GM23338 (cell line): ENCODE data around the gene ANTXR1. TPM values are rescaled to one million over a fixed set of nuclear protein-coding genes. Genes with fewer than 3 reads are reported as not detected.

ENCODE experiments used
- ATAC-seq: fragments of 200-7000 bp; cut with Tn5 transposase; 3 replicates; pipeline ENCODE4 v1.9.1; 2020
- DNase-seq: peaks from one replicate; pipeline ENCODE4 v3.0.0-alpha.2; 2015; ENCODE audit warnings: low spot score
- H2AFZ ChIP-seq: fragments of 200-600 bp; sonication (generic); 2 replicates; pipeline ENCODE4 v1.8.0; 2016; ENCODE audit warnings: antibody characterized with exemption, mild to moderate bottlenecking, moderate library complexity
- H3F3A ChIP-seq: fragments of 200-600 bp; sonication (generic); replicated peaks from 2 replicates; pipeline ENCODE4 v1.8.0; 2017; ENCODE audit warnings: antibody characterized with exemption, mixed run types, low read depth
- H3K27ac ChIP-seq: fragments of 200-600 bp; sonication (generic); 2 replicates; pipeline ENCODE4 v1.6.1; 2016; ENCODE audit warnings: low read depth
- H3K27me3 ChIP-seq: fragments of 200-600 bp; sonication (generic); 2 replicates; pipeline ENCODE4 v1.8.0; 2016; ENCODE audit warnings: mild to moderate bottlenecking, mixed run types, moderate library complexity; ENCODE audit not compliant: insufficient read depth
- H3K36me3 ChIP-seq: fragments of 200-600 bp; sonication (generic); 2 replicates; pipeline ENCODE4 v1.8.0; 2016; ENCODE audit warnings: mild to moderate bottlenecking; ENCODE audit not compliant: insufficient read depth
- H3K4me1 ChIP-seq: fragments of 200-600 bp; sonication (generic); 2 replicates; pipeline ENCODE4 v1.8.0; 2016; ENCODE audit warnings: mild to moderate bottlenecking, moderate library complexity; ENCODE audit not compliant: insufficient read depth
- H3K4me2 ChIP-seq: fragments of 200-600 bp; sonication (generic); 2 replicates; pipeline ENCODE4 v1.7.1; 2017; ENCODE audit warnings: mixed run types
- H3K4me3 ChIP-seq: fragments of 200-600 bp; sonication (generic); 2 replicates; pipeline ENCODE4 v1.6.1; 2016; ENCODE audit warnings: mixed run types
- H3K79me2 ChIP-seq: fragments of 200-600 bp; sonication (generic); replicated peaks from 2 replicates; pipeline ENCODE4 v1.8.0; 2017; ENCODE audit warnings: mild to moderate bottlenecking; ENCODE audit not compliant: insufficient read depth
- H3K9me2 ChIP-seq: fragments of 200-600 bp; sonication (generic); 2 replicates; pipeline ENCODE4 v1.8.0; 2017; ENCODE audit not compliant: insufficient read depth
- H4K20me1 ChIP-seq: fragments of 200-600 bp; sonication (generic); replicated peaks from 2 replicates; pipeline ENCODE4 v1.8.0; 2017; ENCODE audit warnings: mild to moderate bottlenecking; ENCODE audit not compliant: insufficient read depth
- H3K27ac Mint-ChIP-seq: 2 replicates; pipeline ENCODE4 v1.8.0; 2020; ENCODE audit warnings: inconsistent platforms, mild to moderate bottlenecking, moderate library complexity, mixed read lengths
- H3K27me3 Mint-ChIP-seq: 3 replicates; pipeline ENCODE4 v1.8.0; 2022; ENCODE audit warnings: low read depth, mild to moderate bottlenecking, moderate library complexity, mixed read lengths, inconsistent platforms; ENCODE audit not compliant: insufficient read depth, poor library complexity
- H3K36me3 Mint-ChIP-seq: 3 replicates; pipeline ENCODE4 v1.8.0; 2021; ENCODE audit warnings: low read depth, mild to moderate bottlenecking, inconsistent platforms, moderate library complexity, mixed read lengths
- H3K4me1 Mint-ChIP-seq: 3 replicates; pipeline ENCODE4 v1.8.0; 2020; ENCODE audit warnings: mild to moderate bottlenecking, inconsistent platforms, mixed read lengths
- H3K4me3 Mint-ChIP-seq: 3 replicates; pipeline ENCODE4 v1.8.0; 2021; ENCODE audit warnings: moderate library complexity, mild to moderate bottlenecking, inconsistent platforms, mixed read lengths
- H3K9me3 Mint-ChIP-seq: 3 replicates; pipeline ENCODE4 v1.8.0; 2020; ENCODE audit warnings: moderate library complexity, mild to moderate bottlenecking, inconsistent platforms, mixed read lengths
- CREB1 ChIP-seq: fragments of 250-450 bp; sonication (Bioruptor Pico); IDR thresholded peaks from 2 replicates; pipeline ENCODE4 v1.5.0; 2020; ENCODE audit warnings: low read depth, mild to moderate bottlenecking, moderate library complexity
- CTCF ChIP-seq, 2 experiments: fragments of 200-600 bp in 1 of 2; sonication (generic) in 1 of 2; conservative IDR thresholded peaks; 2 replicates each; pipeline versions ENCODE4 v1.5.1 to v1.6.1; 2016 to 2017; ENCODE audit warnings: antibody characterized with exemption in 2 of 2, low read depth in 2 of 2, mild to moderate bottlenecking in 2 of 2, moderate library complexity in 1 of 2
- EZH2 ChIP-seq: fragments of 200-600 bp; sonication (generic); IDR thresholded peaks from one replicate; pipeline ENCODE4 v1.8.0; 2017; ENCODE audit warnings: antibody characterized with exemption, mild to moderate bottlenecking, low read depth; ENCODE audit not compliant: unreplicated experiment
- EZH2phosphoT487 ChIP-seq: fragments of 200-600 bp; sonication (generic); IDR thresholded peaks from one replicate; pipeline ENCODE4 v1.8.1; 2018; ENCODE audit warnings: antibody characterized with exemption; ENCODE audit not compliant: unreplicated experiment
- JUNB ChIP-seq: IDR thresholded peaks from one replicate; pipeline ENCODE4 v1.6.1; 2016; ENCODE audit warnings: antibody characterized with exemption; ENCODE audit not compliant: unreplicated experiment
- NANOG ChIP-seq: IDR thresholded peaks from 2 replicates; pipeline ENCODE4 v1.6.1; 2016; ENCODE audit warnings: antibody characterized with exemption, borderline replicate concordance
- POLR2AphosphoS5 ChIP-seq: IDR thresholded peaks from 2 replicates; pipeline ENCODE4 v1.6.1; 2016; ENCODE audit warnings: antibody characterized with exemption, low read depth
- REST ChIP-seq: IDR thresholded peaks from one replicate; pipeline ENCODE4 v1.6.1; 2018; ENCODE audit warnings: antibody characterized with exemption; ENCODE audit not compliant: unreplicated experiment
- ZNF114 ChIP-seq: fragments of 250-450 bp; sonication (Bioruptor Pico); IDR thresholded peaks from 2 replicates; pipeline ENCODE4 v1.5.0; 2020; ENCODE audit warnings: mild to moderate bottlenecking, moderate library complexity
- ZNF331 ChIP-seq: fragments of 250-450 bp; sonication (Bioruptor Pico); IDR thresholded peaks from 2 replicates; pipeline ENCODE4 v1.5.0; 2020; ENCODE audit warnings: low read depth, mild to moderate bottlenecking, moderate library complexity
- ZNF462 ChIP-seq: fragments of 250-450 bp; sonication (Bioruptor Pico); IDR thresholded peaks from 2 replicates; pipeline ENCODE4 v1.5.0; 2020; ENCODE audit warnings: mild to moderate bottlenecking, moderate library complexity
- polyA plus RNA-seq: library from polyadenylated mRNA; unstranded; fragments of >200 nt; fragmentation: Nextera tagmentation; extraction: Ambion mirVana; gene quantifications from 2 replicates; pipeline ENCODE4 v1.2.1, GENCODE V29; 2016
- total RNA-seq: library from RNA; depleted of rRNA; stranded (reverse); fragments of >200 nt; shearing (Covaris generic); gene quantifications from 2 replicates; pipeline ENCODE4 v1.2.3, GENCODE V29; 2014

Gene ANTXR1
- total and polyA plus RNA-seq, 2 experiments from 2014 or later = 16.1 to 23.1 TPM

GRCh38 chr2:69030800-69031428, 17.9 kb downstream of the ANTXR1 start (continued):
- TF ChIP-seq ZNF462 (CRISPR knock-in tag) = no peak
- no peak for TF ChIP-seq CREB1 (CRISPR knock-in tag)

- no peak overlapping the region for H3K4me2 ChIP-seq
- H4K20me1 ChIP-seq = peaks cover 3% of the 10 kb centered on the region
- no peaks in the 10 kb centered on the region for H3K36me3 ChIP-seq
- TF ChIP-seq EZH2 (no peak), ZNF114 (CRISPR knock-in tag) (no peak), JUNB (no peak), ZNF331 (CRISPR knock-in tag) (no peak), CTCF (conservative IDR thresholded peaks at IDR 0.05; ENCODE audit: low read depth in 2 of 2) (no peak), POLR2AphosphoS5 (no peak), NANOG (no peak), EZH2phosphoT487 (no peak), REST (no peak)
- no peak overlapping the region for H2AFZ ChIP-seq
- peaks cover 43% of the 10 kb centered on the region for H3K79me2 ChIP-seq
- Mint-ChIP-seq H3K36me3 (no peaks in the 10 kb centered on the region), H3K4me1 (peaks cover 9% of the 10 kb centered on the region; the same call in 2 of the 3 replicates), H3K4me3 (no peak overlapping the region), H3K27me3 (peaks cover 3% of the 10 kb centered on the region), H3K9me3 (no peaks in the 10 kb centered on the region; the same call in 2 of the 3 replicates), H3K27ac (no peak overlapping the region)
- no peaks in the 10 kb centered on the region for H3F3A ChIP-seq
- DNase-seq = no peak
- no peak for ATAC-seq
- H3K27me3 ChIP-seq = no peaks in the 10 kb centered on the region
- H3K9me2 ChIP-seq = no peaks in the 10 kb centered on the region
- H3K4me1 ChIP-seq = peaks cover 14% of the 10 kb centered on the region
- no peak overlapping the region for H3K27ac ChIP-seq
- no peak overlapping the region for H3K4me3 ChIP-seq
Measured at GRCh38 chr2:69031466-69031865, 18.5 kb downstream of the ANTXR1 start.
